ENCODE results near the gene ZIC2.

The ZIC2 gene

DNA sequence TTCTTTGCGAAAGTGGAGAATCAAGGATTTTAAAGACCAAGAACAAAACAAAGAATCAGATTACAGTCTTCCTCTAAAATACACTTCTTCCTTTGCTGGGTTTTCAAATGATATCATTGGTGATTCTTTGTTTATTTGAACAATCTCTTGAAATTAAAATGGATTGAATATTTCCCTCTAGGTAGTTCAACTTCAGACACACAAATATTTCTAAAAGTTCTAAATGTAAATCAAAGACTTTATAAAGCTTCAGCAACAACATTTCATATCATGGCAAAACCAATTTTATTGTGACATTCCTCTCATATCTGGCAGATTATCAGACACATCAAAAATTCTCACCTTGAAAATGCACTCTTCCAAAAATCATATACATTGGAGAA lies 13.0 kb downstream of the ZIC2 start:
- H3K4me3 ChIP-seq (ENCODE audit: control insufficient read depth, low read depth, low read length) = no peak overlapping the region
- DNase-seq (ENCODE audit: low read depth) = no peak
- TF ChIP-seq, protein P1, sequence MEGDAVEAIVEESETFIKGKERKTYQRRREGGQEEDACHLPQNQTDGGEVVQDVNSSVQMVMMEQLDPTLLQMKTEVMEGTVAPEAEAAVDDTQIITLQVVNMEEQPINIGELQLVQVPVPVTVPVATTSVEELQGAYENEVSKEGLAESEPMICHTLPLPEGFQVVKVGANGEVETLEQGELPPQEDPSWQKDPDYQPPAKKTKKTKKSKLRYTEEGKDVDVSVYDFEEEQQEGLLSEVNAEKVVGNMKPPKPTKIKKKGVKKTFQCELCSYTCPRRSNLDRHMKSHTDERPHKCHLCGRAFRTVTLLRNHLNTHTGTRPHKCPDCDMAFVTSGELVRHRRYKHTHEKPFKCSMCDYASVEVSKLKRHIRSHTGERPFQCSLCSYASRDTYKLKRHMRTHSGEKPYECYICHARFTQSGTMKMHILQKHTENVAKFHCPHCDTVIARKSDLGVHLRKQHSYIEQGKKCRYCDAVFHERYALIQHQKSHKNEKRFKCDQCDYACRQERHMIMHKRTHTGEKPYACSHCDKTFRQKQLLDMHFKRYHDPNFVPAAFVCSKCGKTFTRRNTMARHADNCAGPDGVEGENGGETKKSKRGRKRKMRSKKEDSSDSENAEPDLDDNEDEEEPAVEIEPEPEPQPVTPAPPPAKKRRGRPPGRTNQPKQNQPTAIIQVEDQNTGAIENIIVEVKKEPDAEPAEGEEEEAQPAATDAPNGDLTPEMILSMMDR (IDR thresholded peaks at IDR 0.05; ENCODE audit: control insufficient read depth, insufficient read depth, low read depth, low read length, missing control alignments) = no peak

DNA sequence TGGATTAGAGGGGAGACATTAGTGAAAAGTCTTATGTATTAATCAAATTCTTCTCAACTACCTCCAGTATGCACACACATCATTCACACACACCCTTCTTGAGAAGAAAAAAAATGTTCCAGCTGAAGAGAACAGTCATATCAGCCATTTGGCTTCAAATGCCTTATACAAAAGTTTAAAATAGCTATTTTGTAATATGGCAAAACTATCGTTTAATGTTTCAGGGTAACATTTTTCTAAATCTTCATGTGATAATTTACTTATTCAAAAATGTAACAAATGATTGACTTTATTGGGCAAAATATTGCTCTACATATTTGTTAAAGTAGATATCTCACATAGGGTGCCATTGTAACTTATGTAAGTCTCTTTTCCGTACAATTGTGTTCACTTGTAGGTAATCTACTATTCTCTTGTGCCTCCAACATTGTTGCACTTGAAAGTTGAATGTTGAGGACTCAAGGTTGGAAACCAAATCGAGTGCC lies 13.6 kb downstream of the ZIC2 start:
- DNase-seq (ENCODE audit: low read depth) = no peak
- TF ChIP-seq, protein P1 (IDR thresholded peaks at IDR 0.05; ENCODE audit: control insufficient read depth, insufficient read depth, low read depth, low read length, missing control alignments) = no peak
- H3K4me3 ChIP-seq (ENCODE audit: control insufficient read depth, low read depth, low read length) = no peak overlapping the region

DNA sequence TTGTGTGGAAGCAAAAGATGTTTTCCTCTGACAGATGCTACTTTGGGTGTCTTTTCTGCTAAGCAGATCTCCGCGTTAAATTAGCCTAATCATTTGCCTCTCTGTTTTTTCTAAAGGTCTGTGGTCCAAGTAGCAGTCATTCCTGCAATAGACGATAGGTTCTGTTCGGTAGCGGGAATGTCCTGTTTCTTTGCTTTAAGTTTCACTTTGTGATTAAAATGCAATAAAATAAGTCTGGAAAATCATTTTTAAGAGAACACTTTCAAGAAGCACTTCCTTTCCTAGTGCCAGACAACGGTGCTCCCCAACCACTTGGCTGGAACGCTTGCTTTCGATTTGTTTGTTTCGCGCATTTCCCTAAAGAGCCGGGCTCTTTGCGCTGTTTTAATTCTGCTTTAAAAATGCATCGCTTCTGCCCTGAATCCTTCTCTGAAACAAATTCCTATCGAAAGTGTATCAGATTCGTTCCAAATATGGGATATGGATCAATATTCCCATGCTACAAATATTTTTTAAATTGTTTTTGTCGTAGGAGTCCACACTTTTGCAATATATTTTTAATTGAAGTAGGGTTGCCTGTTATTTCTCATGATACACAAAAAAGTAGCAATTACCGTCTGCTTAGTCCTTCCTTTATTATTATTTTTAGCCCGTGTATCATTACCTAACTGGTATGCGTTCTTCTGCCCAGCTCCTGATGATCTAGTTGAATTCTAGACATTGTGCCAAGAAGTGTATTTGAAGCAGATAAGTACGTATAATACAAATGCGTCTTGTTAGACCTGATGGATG lies 14.2 kb downstream of the ZIC2 start:
- H3K4me3 ChIP-seq (ENCODE audit: control insufficient read depth, low read depth, low read length) = no peak overlapping the region
- DNase-seq (ENCODE audit: low read depth) = no peak
- TF ChIP-seq, protein P1 (IDR thresholded peaks at IDR 0.05; ENCODE audit: control insufficient read depth, insufficient read depth, low read depth, low read length, missing control alignments) = no peak

DNA sequence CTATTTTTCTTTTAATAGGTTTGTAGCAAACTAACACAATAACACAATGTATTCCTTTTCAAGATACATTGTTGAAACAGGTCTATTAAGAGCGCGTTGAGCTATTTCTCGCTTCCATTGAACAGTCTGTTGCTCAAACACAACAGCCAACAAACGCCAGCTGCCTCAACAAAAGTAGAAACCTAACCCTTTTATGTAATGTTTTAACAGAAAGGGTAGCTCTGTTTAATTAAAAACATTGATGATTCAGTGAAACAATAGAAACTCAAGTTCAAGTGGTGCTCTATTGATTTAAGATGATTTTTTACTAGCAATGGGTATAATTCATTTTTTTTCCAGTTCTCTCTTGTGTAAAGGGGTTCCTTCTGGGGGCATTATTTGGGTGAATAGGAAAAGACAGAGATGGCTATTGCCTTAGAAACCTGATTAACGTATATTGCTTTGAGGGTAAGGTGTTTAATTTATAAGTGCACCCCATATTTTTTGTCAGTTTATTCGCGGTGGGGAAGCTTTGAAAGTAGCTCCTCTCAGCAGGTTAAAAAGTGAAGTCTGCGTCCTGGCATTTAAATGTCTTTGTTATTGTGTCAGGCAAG lies 14.9 kb downstream of the ZIC2 start:
- TF ChIP-seq, protein P1 (IDR thresholded peaks at IDR 0.05; ENCODE audit: control insufficient read depth, insufficient read depth, low read depth, low read length, missing control alignments) = no peak
- no peak for DNase-seq (ENCODE audit: low read depth)

DNA sequence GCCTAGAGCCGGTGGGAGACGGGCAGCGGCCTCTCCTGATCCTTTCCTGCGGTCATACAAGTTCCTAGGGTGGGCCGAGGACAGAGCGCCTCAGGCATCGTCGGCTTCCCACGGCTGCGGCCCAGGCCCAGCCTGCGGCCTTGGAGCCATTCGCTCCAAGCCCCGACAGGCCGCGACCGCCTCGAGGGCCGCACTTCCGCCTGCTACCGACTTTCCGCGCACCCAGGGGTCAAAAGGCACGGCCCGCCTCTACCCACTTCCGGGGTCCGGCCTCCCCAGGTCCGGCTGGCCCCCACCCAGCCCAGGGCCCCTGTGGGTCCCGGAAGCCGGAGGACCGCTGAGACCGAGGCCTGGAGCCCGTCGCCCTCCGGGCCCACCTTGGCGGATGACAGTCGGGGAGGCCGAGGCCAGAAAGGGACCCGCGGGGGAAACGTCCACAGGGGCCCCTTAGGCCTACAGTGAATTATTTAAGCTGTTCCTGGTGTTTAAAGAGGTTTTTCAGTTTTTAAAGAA lies 16.2 kb downstream of the ZIC2 start:
- TF ChIP-seq, protein P1 (IDR thresholded peaks at IDR 0.05; ENCODE audit: control insufficient read depth, insufficient read depth, low read depth, low read length, missing control alignments) = no peak
- DNase-seq (ENCODE audit: low read depth) = no peak
- no peak overlapping the region for H3K4me3 ChIP-seq (ENCODE audit: control insufficient read depth, low read depth, low read length)

More for the DNA sequence above, 14.9 kb downstream of the ZIC2 start:
- H3K4me3 ChIP-seq (ENCODE audit: control insufficient read depth, low read depth, low read length) = no peak overlapping the region

DNA sequence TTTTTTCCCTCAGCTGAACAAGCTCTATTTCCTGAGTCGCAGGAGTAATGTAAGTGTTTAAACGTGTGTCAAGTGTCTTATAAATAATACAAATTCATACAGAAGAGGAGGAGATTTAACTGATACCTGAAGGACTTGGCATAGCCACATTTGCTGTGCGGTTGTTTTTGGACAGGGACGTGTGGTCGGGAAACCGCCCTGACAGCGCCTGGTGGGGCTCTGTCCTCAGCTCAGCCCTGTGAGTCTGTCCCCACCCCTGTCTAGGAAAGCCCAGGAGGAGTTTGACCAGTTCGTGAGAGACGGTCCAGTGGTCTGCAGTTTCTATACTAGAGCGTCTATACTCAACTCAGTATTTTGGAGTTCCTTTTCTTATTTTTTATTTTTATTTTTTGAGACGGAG lies 16.7 kb downstream of the ZIC2 start:
- no peak for DNase-seq (ENCODE audit: low read depth)
- TF ChIP-seq, protein P1 (IDR thresholded peaks at IDR 0.05; ENCODE audit: control insufficient read depth, insufficient read depth, low read depth, low read length, missing control alignments) = no peak
- no peak overlapping the region for H3K4me3 ChIP-seq (ENCODE audit: control insufficient read depth, low read depth, low read length)

All from AG09309 (cell line).